HPDE6-E6E7 (cell line): ENCODE results near the gene ARAP1.

Experiments
- DNase-seq: peaks from one replicate; pipeline ENCODE4 v3.0.0; 2011; ENCODE audit warnings: missing footprints; ENCODE audit errors: extremely low spot score

ARAP1 gene

DNA sequence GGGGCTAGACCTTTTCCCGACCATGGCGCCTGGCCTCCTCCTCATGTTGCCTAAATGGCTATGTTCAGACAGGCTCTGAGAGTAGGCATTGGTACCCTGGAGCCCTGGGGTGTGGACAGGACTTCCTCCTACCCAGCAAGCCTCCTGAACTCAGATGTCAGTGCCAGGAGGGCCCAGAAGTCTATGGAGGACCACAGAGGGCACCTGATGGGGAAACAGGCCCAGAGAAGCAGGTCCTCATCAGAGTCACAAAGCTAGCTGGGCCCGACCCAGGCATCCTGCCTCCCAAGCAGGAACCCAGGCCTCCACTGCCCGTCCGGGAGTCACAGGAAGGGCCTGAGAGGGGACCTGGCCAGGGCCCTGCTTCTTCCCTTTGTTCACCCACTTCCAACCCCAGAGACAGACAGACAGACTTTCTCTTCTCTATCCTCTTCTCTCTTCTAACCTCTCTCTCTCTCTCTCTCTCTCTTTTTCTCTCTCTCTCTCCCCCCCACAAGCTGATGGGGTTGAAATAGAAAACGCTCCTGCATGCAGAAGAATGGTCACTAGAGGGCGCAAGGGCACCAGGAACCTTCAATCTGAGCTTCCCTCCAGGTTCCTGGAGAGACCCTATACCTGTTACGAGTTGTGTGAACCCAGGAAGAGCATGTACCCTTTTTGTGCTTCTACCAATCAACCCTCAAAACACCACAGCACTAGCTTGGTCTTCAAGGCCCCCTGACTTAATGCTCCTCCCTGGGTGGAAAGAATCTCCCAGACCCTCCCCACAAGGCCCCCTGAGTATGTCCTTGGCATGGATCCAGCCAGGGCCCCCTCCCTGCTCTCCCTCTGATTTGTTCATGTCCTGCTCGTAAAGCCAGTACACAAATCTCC, 27.1 kb downstream of the ARAP1 start:
- DNase-seq = peak; percentile 63

DNA sequence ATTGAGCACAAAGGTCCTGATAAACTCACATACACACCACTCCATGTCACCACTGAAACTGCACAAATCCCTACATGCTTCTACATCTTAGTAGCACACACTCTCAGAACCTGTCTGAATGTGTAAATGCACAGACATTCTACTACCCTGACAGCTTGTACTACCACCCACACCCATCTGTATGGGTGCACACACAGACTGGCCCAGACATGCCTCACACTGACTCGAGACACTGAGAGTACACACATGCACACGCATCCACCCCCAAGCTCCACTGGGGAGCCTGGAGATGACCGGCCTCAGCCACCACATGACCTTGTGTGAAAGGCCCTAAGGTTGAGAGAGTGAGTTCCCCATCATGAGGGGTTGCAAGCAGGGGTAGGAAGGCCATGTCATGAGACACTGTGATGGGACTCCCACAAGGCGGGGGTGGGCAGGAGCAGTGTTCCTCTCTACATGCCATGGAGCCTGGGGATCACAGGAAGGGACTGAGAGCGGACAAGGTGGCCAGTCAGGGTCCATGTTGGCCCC, 28.1 kb downstream of the ARAP1 start:
- no peak for DNase-seq

DNA sequence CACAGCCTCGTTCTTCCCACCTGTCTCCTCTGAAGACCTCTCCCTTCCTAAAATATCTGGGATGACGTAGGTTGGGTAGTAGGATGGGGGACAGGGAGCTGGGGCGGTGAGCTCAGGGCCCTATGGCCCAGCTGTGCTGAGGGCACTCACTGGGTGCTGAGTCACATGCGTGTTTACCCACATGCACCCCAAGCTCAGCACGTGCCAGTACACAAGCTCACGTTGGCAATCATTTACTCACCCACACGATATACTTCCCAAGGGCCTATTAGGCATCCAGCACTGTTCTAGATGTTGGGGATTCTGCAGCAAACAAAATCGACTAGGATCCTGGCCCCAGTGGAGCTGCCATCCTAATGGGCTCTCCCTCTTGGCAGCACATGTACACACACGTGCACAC, 28.7 kb downstream of the ARAP1 start:
- no peak for DNase-seq

- DNase-seq = peak; percentile 95
These were observed 30.0 kb downstream of the ARAP1 start for GRCh38 chr11:72722050-72722748.

GRCh38 chr11:72721689-72722049, 30.5 kb downstream of the ARAP1 start:
- peak; percentile 76 for DNase-seq

DNA sequence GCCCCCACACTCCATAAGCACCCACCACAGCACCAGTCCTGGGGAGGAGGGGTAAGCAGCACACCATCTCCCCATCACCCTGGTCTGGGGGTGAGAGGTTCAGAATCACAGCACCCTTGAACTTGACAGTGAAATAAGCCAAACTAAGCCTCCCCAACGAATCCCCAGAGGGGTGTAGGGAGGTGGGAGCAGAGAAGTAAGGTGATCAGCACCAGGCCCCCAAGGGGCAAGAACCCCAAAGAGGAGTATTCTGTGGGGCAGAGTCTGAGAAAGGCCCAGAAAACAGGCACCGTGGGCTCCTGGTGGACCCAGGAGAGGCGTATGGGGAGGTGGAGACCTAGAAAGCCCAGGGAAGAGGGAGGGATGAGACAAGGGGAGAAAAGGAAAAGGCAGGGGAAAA, 30.9 kb downstream of the ARAP1 start:
- DNase-seq = no peak

- DNase-seq = no peak
These were observed 31.4 kb downstream of the ARAP1 start for GRCh38 chr11:72720784-72721183.

GRCh38 chr11:72720047-72720446, 32.2 kb downstream of the ARAP1 start:
- no peak for DNase-seq

GRCh38 chr11:72719551-72719950, 32.7 kb downstream of the ARAP1 start:
- no peak for DNase-seq

DNA sequence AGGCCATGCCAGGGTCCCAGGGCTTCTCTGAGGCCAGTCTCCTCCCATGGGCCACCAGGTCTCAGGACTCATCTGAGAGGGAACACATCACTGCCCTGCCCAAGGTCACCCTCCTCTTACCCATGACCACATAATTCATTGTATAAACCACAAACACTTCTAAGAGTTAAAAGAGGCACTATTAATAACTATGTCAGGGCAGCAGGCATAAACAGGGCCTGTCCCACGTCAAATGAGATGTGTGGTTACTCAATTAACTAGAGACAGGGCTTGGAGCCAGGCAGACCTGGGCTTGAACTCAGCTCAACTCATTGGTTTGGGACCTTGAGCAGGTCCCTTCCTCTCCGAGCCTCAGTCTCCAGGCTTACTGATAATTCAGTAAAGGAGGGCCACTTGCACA, 33.1 kb downstream of the ARAP1 start:
- DNase-seq = no peak

GRCh38 chr11:72718101-72718501, 34.1 kb downstream of the ARAP1 start:
- DNase-seq = no peak

- DNase-seq = no peak
These were observed 35.3 kb downstream of the ARAP1 start for GRCh38 chr11:72716788-72717435.

DNA sequence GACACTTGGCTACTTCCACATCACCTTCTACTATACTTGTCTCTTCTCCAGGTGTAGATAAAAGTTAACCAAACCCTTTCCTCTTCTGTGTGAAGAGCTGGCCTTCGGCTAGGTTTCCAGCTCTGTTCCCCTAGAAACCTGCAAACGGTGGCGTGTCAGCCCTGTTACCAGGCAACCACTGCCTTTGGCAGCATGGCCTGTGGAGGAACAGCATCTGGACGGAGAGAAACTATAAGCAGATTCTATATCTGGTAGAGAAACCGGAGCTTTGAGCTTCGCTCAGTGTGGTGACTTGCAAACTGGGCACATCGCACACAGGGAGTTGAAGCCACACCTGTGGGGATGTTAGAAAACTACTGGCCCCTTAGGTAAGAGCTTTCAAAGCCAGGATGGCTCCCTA, 35.9 kb downstream of the ARAP1 start:
- DNase-seq = no peak

DNA sequence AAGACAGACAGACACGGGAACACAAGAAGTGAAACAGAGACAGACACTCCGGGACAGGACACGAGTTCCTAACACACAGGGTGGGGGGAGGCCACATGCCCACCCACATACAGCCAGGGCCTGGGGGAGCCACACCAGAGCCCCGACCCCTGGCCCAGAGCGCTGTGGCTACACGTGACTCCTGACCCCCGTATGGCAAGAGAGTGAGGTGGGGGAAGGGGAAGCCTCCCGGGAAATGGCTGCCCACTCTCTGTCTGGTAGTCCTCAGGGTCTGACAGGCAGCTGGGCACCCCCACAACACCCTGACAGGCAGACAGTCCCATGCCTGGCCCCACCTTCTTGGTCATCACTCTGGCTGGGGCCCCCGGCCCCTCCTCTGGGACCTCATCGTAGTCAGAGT, 39.4 kb downstream of the ARAP1 start:
- no peak for DNase-seq

DNA sequence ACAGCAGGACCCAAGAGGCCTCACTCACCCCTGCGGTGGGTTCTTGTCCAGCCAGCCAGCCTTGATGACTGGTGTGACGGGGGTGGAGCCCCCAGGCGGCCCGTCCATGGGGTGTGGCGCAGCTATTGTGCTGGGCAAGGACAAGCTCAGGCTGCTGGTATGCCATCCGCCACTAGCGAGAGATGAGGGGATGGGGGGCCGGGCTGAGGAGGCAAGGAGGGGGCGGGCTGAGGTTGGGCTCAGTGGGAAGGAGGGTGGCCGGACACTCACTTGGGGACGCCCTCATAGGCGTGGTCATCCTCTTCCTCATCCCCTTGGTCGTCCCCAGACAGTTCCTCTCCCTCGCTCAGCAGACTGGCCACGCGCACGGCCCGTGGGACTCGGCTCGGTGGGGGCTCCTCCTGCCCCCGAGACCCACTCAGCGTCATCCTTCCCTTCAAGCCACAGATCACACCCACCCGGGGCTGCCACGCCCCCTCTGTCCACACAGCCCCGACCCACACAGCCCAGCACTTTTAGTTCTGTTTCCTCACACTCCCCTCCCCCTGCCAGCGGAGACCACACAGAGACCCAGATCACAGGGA, 39.9 kb downstream of the ARAP1 start:
- DNase-seq = no peak

DNA sequence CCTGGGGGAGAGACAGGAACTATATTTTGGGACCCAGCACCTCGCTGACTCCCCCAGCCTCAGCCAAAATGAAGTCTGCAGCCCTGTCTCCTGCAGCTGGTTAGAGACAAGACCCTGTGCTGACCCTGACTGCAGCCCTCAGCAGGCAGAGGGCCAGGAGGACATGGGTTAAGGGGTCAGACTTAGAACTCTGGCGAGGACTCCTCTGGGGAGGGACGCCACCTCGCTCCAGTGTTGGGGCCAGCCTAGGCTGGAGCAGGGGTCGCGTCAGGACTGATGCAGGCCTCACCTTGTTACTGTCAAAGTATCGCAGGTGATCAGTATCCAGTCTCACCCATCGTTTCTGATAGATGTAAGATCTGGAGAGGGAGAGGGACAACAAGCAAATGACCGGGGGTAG, 41.1 kb downstream of the ARAP1 start:
- DNase-seq = no peak

DNA sequence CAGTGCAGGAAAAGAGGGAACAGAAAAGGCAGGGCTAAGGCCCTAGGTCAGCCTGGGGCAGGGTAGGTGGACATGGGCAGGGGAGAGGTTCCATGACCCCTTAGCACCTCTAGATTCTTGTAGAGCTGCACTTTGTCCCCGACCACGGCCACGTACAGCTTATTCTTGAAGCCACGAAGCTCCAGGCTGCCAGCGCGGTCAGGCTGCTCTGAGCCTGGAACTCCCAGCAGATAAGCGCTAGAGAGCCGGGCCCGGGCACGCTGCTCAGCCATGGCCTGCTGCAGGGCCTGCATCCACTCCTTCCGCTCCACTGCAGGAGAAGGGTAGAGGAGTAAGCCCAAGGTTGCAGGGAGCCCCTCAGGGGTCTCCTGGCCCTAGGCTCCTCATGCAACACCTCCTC, 41.9 kb downstream of the ARAP1 start:
- no peak for DNase-seq

GRCh38 chr11:72709478-72710238, 42.5 kb downstream of the ARAP1 start:
- DNase-seq = no peak

DNA sequence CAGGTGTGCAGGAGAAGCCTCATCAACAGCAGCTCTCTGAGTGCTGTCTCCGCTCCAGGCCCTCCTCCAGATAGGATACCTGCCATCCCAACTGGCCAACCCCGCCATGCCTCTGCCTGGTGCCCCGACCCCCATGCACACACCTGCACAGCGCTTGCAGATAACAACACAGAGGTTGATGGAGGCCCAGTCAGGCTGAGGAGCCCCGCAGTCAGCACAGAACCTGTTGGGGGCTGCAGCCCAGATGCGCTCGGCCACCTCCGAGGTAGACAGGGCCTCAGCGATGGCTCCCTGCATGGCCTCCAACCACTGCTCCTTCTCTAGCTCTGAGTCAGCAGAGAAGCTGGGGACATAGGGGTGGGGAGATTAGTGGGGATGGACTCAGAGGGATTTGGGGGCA, 45.2 kb downstream of the ARAP1 start:
- DNase-seq = no peak

- no peak for DNase-seq
These were observed 45.6 kb downstream of the ARAP1 start for GRCh38 chr11:72706579-72706978.
